ENCODE data around the gene DEFB128.

The DEFB128 gene

GRCh38 chr20:157154-157553, 32.4 kb downstream of the DEFB128 start, which contains the start of gene DEFB127:
TSS of gene DEFB127 (plus strand) at chr20:157454. CDS start at chr20:157545, 91 bp downstream.
- DNase-seq (ENCODE audit: low read depth in 1 of 2, low spot score in 1 of 2): no peak

GRCh38 chr20:152131-152530, 37.4 kb downstream of the DEFB128 start:
- DNase-seq (ENCODE audit: low read depth in 1 of 2, low spot score in 1 of 2): no peak

- DNase-seq (ENCODE audit: low read depth in 1 of 2, low spot score in 1 of 2): no peak
Observed at GRCh38 chr20:145877-146276, 43.6 kb downstream of the DEFB128 start.

- DNase-seq (ENCODE audit: low read depth in 1 of 2, low spot score in 1 of 2): no peak
Observed at GRCh38 chr20:142290-142689, 47.2 kb downstream of the DEFB128 start, which contains the start of gene DEFB126. TSS of gene DEFB126 (plus strand) at chr20:142590. CDS start at chr20:142629, 39 bp downstream.

All from stimulated activated CD4-positive, alpha-beta T cell treated with anti-CD3 and anti-CD28 coated beads, Interleukin-15, amount 100 ng/mL, for 1 hour (primary cell).